WTC11 (cell line): ENCODE results near the gene DEFB114.

Experiments used
- ATF6 ChIP-seq: sonication (generic); formaldehyde crosslinking; IDR thresholded peaks from 2 replicates; pipeline ENCODE4 v1.8.1; 2023; ENCODE audit warnings: mild to moderate bottlenecking, missing genetic modification reagents
- CBFB ChIP-seq: sonication (generic); formaldehyde crosslinking; IDR thresholded peaks from 2 replicates; pipeline ENCODE4 v1.8.1; 2022; ENCODE audit warnings: mild to moderate bottlenecking, low read depth, missing genetic modification reagents
- ESRRA ChIP-seq: sonication (generic); formaldehyde crosslinking; IDR thresholded peaks from 2 replicates; pipeline ENCODE4 v1.8.1; 2022; ENCODE audit warnings: mild to moderate bottlenecking, missing genetic modification reagents, borderline replicate concordance
- ETV6 ChIP-seq: sonication (generic); formaldehyde crosslinking; IDR thresholded peaks from 2 replicates; pipeline ENCODE4 v1.8.1; 2022; ENCODE audit warnings: mild to moderate bottlenecking, missing genetic modification reagents
- JUN ChIP-seq: sonication (generic); formaldehyde crosslinking; IDR thresholded peaks from 2 replicates; pipeline ENCODE4 v1.8.0; 2023; ENCODE audit warnings: mild to moderate bottlenecking, missing genetic modification reagents
- MAX ChIP-seq: sonication (generic); formaldehyde crosslinking; IDR thresholded peaks from 2 replicates; pipeline ENCODE4 v1.8.0; 2022; ENCODE audit warnings: mild to moderate bottlenecking, missing genetic modification reagents
- MXD4 ChIP-seq: fragments of 250-450 bp; sonication (Bioruptor Pico); IDR thresholded peaks from 2 replicates; pipeline ENCODE4 v1.8.0; 2021; ENCODE audit warnings: mild to moderate bottlenecking, moderate library complexity, borderline replicate concordance
- MYBL2 ChIP-seq: sonication (generic); formaldehyde crosslinking; IDR thresholded peaks from 2 replicates; pipeline ENCODE4 v1.8.1; 2023; ENCODE audit warnings: mild to moderate bottlenecking, moderate library complexity, missing genetic modification reagents
- NR3C1 ChIP-seq: sonication (generic); formaldehyde crosslinking; conservative IDR thresholded peaks from 2 replicates; pipeline ENCODE4 v1.8.1; 2023; ENCODE audit warnings: low read depth, mild to moderate bottlenecking, missing genetic modification reagents
- SMAD4 ChIP-seq: sonication (generic); formaldehyde crosslinking; IDR thresholded peaks from 2 replicates; pipeline ENCODE4 v1.8.0; 2022; ENCODE audit warnings: mild to moderate bottlenecking, missing genetic modification reagents
- TF ChIP-seq, protein P1 (sequence below): fragments of 200-600 bp; IDR thresholded peaks from 2 replicates; pipeline ENCODE4 v1.8.0; 2022; ENCODE audit warnings: antibody characterized with exemption
- TF ChIP-seq, protein P2 (sequence below): sonication (generic); formaldehyde crosslinking; IDR thresholded peaks from 2 replicates; pipeline ENCODE4 v1.8.0; 2023; ENCODE audit warnings: mild to moderate bottlenecking, missing genetic modification reagents
- TF ChIP-seq, protein P3 (sequence below): fragments of 250-450 bp; sonication (Bioruptor Pico); IDR thresholded peaks from 2 replicates; pipeline ENCODE4 v2.1.2; 2022; ENCODE audit warnings: mild to moderate bottlenecking, moderate library complexity

GRCh38 chr6:49964064-49964463 lies at the start of gene DEFB114:
- TF ChIP-seq SMAD4 (no peak), CBFB (CRISPR knock-in tag) (no peak), ETV6 (no peak), MXD4 (no peak), NR3C1 (no peak), JUN (CRISPR knock-in tag) (no peak), ESRRA (CRISPR knock-in tag) (no peak), MAX (CRISPR knock-in tag) (no peak), ATF6 (no peak), MYBL2 (no peak)
- TF ChIP-seq, protein P1, sequence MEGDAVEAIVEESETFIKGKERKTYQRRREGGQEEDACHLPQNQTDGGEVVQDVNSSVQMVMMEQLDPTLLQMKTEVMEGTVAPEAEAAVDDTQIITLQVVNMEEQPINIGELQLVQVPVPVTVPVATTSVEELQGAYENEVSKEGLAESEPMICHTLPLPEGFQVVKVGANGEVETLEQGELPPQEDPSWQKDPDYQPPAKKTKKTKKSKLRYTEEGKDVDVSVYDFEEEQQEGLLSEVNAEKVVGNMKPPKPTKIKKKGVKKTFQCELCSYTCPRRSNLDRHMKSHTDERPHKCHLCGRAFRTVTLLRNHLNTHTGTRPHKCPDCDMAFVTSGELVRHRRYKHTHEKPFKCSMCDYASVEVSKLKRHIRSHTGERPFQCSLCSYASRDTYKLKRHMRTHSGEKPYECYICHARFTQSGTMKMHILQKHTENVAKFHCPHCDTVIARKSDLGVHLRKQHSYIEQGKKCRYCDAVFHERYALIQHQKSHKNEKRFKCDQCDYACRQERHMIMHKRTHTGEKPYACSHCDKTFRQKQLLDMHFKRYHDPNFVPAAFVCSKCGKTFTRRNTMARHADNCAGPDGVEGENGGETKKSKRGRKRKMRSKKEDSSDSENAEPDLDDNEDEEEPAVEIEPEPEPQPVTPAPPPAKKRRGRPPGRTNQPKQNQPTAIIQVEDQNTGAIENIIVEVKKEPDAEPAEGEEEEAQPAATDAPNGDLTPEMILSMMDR, result no peak
- TF ChIP-seq, protein P2, sequence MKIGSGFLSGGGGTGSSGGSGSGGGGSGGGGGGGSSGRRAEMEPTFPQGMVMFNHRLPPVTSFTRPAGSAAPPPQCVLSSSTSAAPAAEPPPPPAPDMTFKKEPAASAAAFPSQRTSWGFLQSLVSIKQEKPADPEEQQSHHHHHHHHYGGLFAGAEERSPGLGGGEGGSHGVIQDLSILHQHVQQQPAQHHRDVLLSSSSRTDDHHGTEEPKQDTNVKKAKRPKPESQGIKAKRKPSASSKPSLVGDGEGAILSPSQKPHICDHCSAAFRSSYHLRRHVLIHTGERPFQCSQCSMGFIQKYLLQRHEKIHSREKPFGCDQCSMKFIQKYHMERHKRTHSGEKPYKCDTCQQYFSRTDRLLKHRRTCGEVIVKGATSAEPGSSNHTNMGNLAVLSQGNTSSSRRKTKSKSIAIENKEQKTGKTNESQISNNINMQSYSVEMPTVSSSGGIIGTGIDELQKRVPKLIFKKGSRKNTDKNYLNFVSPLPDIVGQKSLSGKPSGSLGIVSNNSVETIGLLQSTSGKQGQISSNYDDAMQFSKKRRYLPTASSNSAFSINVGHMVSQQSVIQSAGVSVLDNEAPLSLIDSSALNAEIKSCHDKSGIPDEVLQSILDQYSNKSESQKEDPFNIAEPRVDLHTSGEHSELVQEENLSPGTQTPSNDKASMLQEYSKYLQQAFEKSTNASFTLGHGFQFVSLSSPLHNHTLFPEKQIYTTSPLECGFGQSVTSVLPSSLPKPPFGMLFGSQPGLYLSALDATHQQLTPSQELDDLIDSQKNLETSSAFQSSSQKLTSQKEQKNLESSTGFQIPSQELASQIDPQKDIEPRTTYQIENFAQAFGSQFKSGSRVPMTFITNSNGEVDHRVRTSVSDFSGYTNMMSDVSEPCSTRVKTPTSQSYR (CRISPR knock-in tag), result no peak
- TF ChIP-seq, protein P3, sequence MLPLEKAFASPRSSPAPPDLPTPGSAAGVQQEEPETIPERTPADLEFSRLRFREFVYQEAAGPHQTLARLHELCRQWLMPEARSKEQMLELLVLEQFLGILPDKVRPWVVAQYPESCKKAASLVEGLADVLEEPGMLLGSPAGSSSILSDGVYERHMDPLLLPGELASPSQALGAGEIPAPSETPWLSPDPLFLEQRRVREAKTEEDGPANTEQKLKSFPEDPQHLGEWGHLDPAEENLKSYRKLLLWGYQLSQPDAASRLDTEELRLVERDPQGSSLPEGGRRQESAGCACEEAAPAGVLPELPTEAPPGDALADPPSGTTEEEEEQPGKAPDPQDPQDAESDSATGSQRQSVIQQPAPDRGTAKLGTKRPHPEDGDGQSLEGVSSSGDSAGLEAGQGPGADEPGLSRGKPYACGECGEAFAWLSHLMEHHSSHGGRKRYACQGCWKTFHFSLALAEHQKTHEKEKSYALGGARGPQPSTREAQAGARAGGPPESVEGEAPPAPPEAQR, result no peak
